Effector memory CD4-positive, alpha-beta T cell (primary cell): ENCODE data around the gene C1orf115.
A peak's percentile ranks its signal among the peaks of the same experiment; 100 is the strongest.
"Not testable (repeated sequence)": the region's sequence is repeated elsewhere in the genome, so short reads cannot be mapped to it uniquely, and the experiment has no call there.

Experiments used
- DNase-seq, 3 donors: peaks; one replicate each; pipeline ENCODE4 v3.0.0-alpha.2; 2020
- H3K27ac ChIP-seq: 2 replicates; pipeline ENCODE4 v1.7.0; 2013; ENCODE audit warnings: mild to moderate bottlenecking, low read length, moderate library complexity; ENCODE audit not compliant: insufficient read depth, poor library complexity, severe bottlenecking
- H3K27me3 ChIP-seq: replicated peaks from 2 replicates; pipeline ENCODE4 v1.7.0; 2013; ENCODE audit warnings: mild to moderate bottlenecking, low read length; ENCODE audit not compliant: insufficient read depth, control insufficient read depth, poor library complexity, severe bottlenecking
- H3K36me3 ChIP-seq: 2 replicates; pipeline ENCODE4 v1.7.0; 2013; ENCODE audit warnings: mild to moderate bottlenecking, low read length, moderate library complexity; ENCODE audit not compliant: control insufficient read depth, insufficient read depth
- H3K4me1 ChIP-seq: 2 replicates; pipeline ENCODE4 v1.7.0; 2013; ENCODE audit warnings: low read length, mild to moderate bottlenecking; ENCODE audit not compliant: control insufficient read depth, insufficient read depth, poor library complexity, severe bottlenecking
- H3K4me3 ChIP-seq: 2 replicates; pipeline ENCODE4 v1.7.0; 2013; ENCODE audit warnings: low read length, low read depth, mild to moderate bottlenecking; ENCODE audit not compliant: insufficient read depth, poor library complexity, severe bottlenecking
- H3K9me3 ChIP-seq: 2 replicates; pipeline ENCODE4 v1.7.0; 2013; ENCODE audit warnings: mild to moderate bottlenecking, low read length, moderate library complexity; ENCODE audit not compliant: control insufficient read depth

The C1orf115 gene

DNA sequence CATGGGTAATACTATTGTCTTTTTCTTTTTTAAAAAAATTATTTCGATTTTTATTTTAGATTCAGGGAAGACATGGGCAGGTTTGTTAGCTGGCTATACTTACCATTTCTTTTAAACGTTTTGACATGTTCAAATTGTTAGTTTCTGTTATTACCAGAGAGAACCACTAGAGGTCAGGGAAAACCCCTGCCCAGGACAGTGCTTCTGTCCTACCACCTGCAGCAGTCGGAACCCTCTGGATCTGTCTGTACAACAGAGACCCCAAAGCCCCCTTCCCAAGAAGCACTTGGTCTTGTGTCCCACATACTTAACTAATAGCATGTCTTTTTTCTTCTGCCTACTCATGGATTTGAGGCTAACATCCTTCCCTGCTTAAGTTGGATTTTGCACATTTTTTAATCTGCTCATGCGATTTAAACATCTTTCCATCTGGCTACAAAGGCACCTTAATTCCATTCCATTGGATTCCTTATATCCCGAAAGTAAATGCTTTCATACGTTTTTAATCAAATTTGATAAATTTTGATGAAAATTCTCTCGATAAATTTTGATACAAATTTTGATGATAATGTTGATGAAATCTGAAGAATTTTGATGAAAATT, 10.0 kb upstream of the C1orf115 start:
- Histone ChIP-seq H3K27ac (no peak overlapping the region), H3K27me3 (no peaks in the 10 kb centered on the region), H3K4me3 (no peak overlapping the region), H3K36me3 (no peaks in the 10 kb centered on the region), H3K9me3 (no peaks in the 10 kb centered on the region), H3K4me1 (no peaks in the 10 kb centered on the region)
- DNase-seq, result no peak

DNA sequence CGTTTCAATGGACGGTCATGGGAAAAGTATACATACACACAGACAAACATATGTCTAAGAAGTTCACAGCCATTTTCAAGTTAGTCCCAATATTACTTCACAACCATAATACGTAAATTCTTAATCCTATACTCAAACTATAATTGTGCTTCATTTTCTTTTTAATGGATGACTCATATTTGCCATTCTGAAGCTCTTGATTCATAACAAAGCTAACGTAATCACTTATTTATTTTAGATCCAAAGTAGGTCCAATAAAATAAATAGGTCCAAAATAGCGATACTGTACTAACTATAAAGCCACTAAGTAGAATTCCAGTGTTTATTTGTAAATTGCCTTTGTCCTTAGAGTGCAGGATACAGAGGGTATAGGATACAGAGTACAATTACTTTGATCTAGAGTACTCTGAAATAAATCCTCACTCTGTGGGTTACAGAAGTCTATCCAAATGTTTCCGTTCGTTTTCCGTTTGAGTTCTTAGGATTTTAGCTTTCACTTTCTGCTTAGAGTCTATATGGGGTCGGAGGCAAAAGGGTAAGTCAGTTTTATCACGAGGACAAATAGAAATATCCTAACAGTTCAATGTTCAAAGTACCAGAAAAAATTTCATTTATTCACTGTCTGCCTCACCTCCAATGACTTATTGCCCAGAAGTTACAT, 8.8 kb upstream of the C1orf115 start:
- Histone ChIP-seq H3K4me3 (no peak overlapping the region), H3K36me3 (no peaks in the 10 kb centered on the region), H3K27me3 (no peaks in the 10 kb centered on the region), H3K4me1 (no peaks in the 10 kb centered on the region), H3K9me3 (no peaks in the 10 kb centered on the region), H3K27ac (no peak overlapping the region)
- no peak for DNase-seq

- DNase-seq, result no peak
- Histone ChIP-seq H3K4me3 (no peak overlapping the region), H3K27me3 (no peaks in the 10 kb centered on the region), H3K27ac (no peak overlapping the region), H3K4me1 (no peaks in the 10 kb centered on the region), H3K9me3 (no peaks in the 10 kb centered on the region), H3K36me3 (no peaks in the 10 kb centered on the region)
These were observed 7.1 kb upstream of the C1orf115 start for GRCh38 chr1:220682901-220683576.

- not testable (repeated sequence) for H3K9me3 ChIP-seq, H3K27ac ChIP-seq, DNase-seq, H3K4me1 ChIP-seq, H3K27me3 ChIP-seq, H3K36me3 ChIP-seq, H3K4me3 ChIP-seq
These were observed 6.4 kb upstream of the C1orf115 start for GRCh38 chr1:220683716-220684115.

- H3K9me3 ChIP-seq, result no peaks in the 10 kb centered on the region
- H3K27ac ChIP-seq, result no peak overlapping the region
- H3K4me1 ChIP-seq, result no peaks in the 10 kb centered on the region
- no peaks in the 10 kb centered on the region for H3K36me3 ChIP-seq
- no peaks in the 10 kb centered on the region for H3K27me3 ChIP-seq
- DNase-seq, result no peak
- H3K4me3 ChIP-seq, result no peak overlapping the region
These were observed 5.3 kb upstream of the C1orf115 start for GRCh38 chr1:220684890-220685289.

DNA sequence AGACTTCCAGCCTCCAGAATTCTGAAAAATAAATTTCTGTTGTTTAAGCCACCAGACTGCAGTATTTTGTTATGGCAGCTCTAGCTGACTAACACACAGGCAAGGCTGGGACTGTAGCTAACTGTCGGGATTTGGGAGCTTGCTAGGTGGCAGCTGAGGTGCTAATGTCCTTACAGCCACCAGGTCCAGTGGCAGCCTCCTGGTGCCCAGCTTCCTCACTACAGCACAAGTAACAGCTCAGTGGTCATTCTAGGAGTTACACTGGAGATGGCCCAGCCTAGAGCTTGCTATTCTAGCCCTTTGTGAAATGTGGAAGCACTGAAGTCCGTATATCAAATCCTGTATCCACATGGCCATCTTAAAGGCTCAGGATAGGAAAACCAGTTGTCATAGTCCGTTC, 4.3 kb upstream of the C1orf115 start:
- H3K4me3 ChIP-seq, result no peak overlapping the region
- H3K4me1 ChIP-seq, result peaks cover 4% of the 10 kb centered on the region
- no peaks in the 10 kb centered on the region for H3K9me3 ChIP-seq
- no peaks in the 10 kb centered on the region for H3K27me3 ChIP-seq
- H3K27ac ChIP-seq, result no peak overlapping the region
- no peaks in the 10 kb centered on the region for H3K36me3 ChIP-seq
- DNase-seq, result no peak

DNA sequence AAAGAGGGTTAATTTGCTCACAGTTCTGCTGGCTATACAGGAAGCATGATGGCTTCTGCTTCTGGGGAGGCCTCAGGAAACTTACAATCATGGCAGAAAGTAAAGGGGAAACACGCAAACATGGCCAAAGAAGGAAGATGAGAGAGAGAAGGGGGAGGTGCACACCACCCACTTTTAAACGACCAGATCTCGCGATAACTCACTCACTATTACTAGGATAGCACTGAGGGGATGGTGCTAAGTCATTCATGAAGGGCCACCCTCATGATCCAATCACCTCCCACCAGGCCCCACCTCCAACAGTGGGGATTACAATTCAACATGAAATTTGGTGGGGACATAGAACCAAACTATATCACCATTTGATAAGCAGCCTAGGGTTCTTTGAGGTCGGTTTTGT, 2.4 kb upstream of the C1orf115 start:
- H3K27ac ChIP-seq, result no peak overlapping the region
- no peaks in the 10 kb centered on the region for H3K9me3 ChIP-seq
- H3K4me1 ChIP-seq, result peaks cover 9% of the 10 kb centered on the region
- H3K36me3 ChIP-seq, result no peaks in the 10 kb centered on the region
- DNase-seq, result no peak
- no peaks in the 10 kb centered on the region for H3K27me3 ChIP-seq
- no peak overlapping the region for H3K4me3 ChIP-seq

- peaks cover 9% of the 10 kb centered on the region for H3K4me1 ChIP-seq
- no peak overlapping the region for H3K27ac ChIP-seq
- no peaks in the 10 kb centered on the region for H3K36me3 ChIP-seq
- no peak for DNase-seq
- H3K27me3 ChIP-seq, result no peaks in the 10 kb centered on the region
- H3K4me3 ChIP-seq, result peak overlapping the region; percentile 65
- H3K9me3 ChIP-seq, result no peaks in the 10 kb centered on the region
These were observed 497 bp upstream of the C1orf115 start for GRCh38 chr1:220689666-220690065.

- Histone ChIP-seq H3K4me1 (peaks cover 9% of the 10 kb centered on the region), H3K9me3 (no peaks in the 10 kb centered on the region), H3K27ac (no peak overlapping the region), H3K4me3 (peak overlapping the region; percentile 65), H3K27me3 (no peaks in the 10 kb centered on the region), H3K36me3 (no peaks in the 10 kb centered on the region)
- no peak for DNase-seq
These were observed 1.0 kb downstream of the C1orf115 start for GRCh38 chr1:220691053-220691684.
